ENCODE measurements around the gene SKIL. TPM values are rescaled to one million over a fixed set of nuclear protein-coding genes. Genes with fewer than 3 reads are reported as not detected.
"Not testable (repeated sequence)": the region's sequence is repeated elsewhere in the genome, so short reads cannot be mapped to it uniquely, and the experiment has no call there.

The SKIL gene
- total and polyA plus RNA-seq, 2 experiments from 2014 or later = 28.6 to 39.1 TPM

- Histone ChIP-seq H3K4me1 (ENCODE audit: insufficient read depth) (no peaks in the 10 kb centered on the region), H3K9me3 (ENCODE audit: low read depth) (no peaks in the 10 kb centered on the region), H4K20me1 (ENCODE audit: insufficient read depth) (no peaks in the 10 kb centered on the region), H3K79me2 (ENCODE audit: insufficient read depth) (no peaks in the 10 kb centered on the region), H3K27ac (no peak overlapping the region), H3K36me3 (ENCODE audit: low read depth) (no peaks in the 10 kb centered on the region), H3K9ac (no peak overlapping the region), H2AFZ (no peak overlapping the region), H3K9me2 (ENCODE audit: insufficient read depth) (no peaks in the 10 kb centered on the region), H3K27me3 (replicated peaks; ENCODE audit: insufficient read depth) (no peaks in the 10 kb centered on the region), H3K4me3 (no peak overlapping the region), H3F3A (ENCODE audit: insufficient read depth) (no peaks in the 10 kb centered on the region), H3K4me2 (ENCODE audit: unreplicated experiment) (no peak overlapping the region)
- WGBS, 2 experiments (ENCODE audit: low coverage in 1 of 2, low lambda C conversion rate in 2 of 2, missing lambda C conversion rate in 2 of 2) = 57 to 62% methylated on average over 3 of the region's 3 CpGs
- DNase-seq = no peak
- in situ Hi-C loops (cut with MboI) = no loop called here
- no peak for TF ChIP-seq EZH2phosphoT487 (IDR thresholded peaks at IDR 0.05; ENCODE audit: insufficient read depth, low read depth)
- no peak for TF ChIP-seq EZH2 (IDR thresholded peaks at IDR 0.05; ENCODE audit: insufficient read depth, poor library complexity, severe bottlenecking)
Measured at GRCh38 chr3:170324962-170325361, 32.6 kb upstream of the SKIL start.

- Histone ChIP-seq H3K4me3 (no peak overlapping the region), H3K36me3 (ENCODE audit: low read depth) (no peaks in the 10 kb centered on the region), H3K9me2 (ENCODE audit: insufficient read depth) (no peaks in the 10 kb centered on the region), H3K4me1 (ENCODE audit: insufficient read depth) (peaks cover 4% of the 10 kb centered on the region; the same call in 1 of the 2 replicates), H3K27me3 (replicated peaks; ENCODE audit: insufficient read depth) (no peaks in the 10 kb centered on the region), H3K9me3 (ENCODE audit: low read depth) (no peaks in the 10 kb centered on the region), H3K9ac (no peak overlapping the region), H2AFZ (no peak overlapping the region), H4K20me1 (ENCODE audit: insufficient read depth) (no peaks in the 10 kb centered on the region), H3K79me2 (ENCODE audit: insufficient read depth) (no peaks in the 10 kb centered on the region), H3K27ac (no peak overlapping the region), H3K4me2 (ENCODE audit: unreplicated experiment) (no peak overlapping the region), H3F3A (ENCODE audit: insufficient read depth) (no peaks in the 10 kb centered on the region)
- TF ChIP-seq EZH2 (IDR thresholded peaks at IDR 0.05; ENCODE audit: insufficient read depth, poor library complexity, severe bottlenecking) (no peak), EZH2phosphoT487 (IDR thresholded peaks at IDR 0.05; ENCODE audit: insufficient read depth, low read depth) (no peak)
- 75 to 78% methylated on average over 18 of the region's 24 CpGs for WGBS, 2 experiments (ENCODE audit: low coverage in 1 of 2, low lambda C conversion rate in 2 of 2, missing lambda C conversion rate in 2 of 2)
- DNase-seq = no peak
- in situ Hi-C loops (cut with MboI) = no loop called here
Measured at GRCh38 chr3:170327040-170327808, 30.3 kb upstream of the SKIL start.

GRCh38 chr3:170327868-170328548 is 29.5 kb upstream of the SKIL start:
- H3K4me2 ChIP-seq (ENCODE audit: unreplicated experiment); H3K27me3 ChIP-seq (replicated peaks; ENCODE audit: insufficient read depth); in situ Hi-C loops (cut with MboI); H3K4me1 ChIP-seq (ENCODE audit: insufficient read depth); H4K20me1 ChIP-seq (ENCODE audit: insufficient read depth); H3K9ac ChIP-seq; H3K9me2 ChIP-seq (ENCODE audit: insufficient read depth); H3F3A ChIP-seq (ENCODE audit: insufficient read depth); H3K79me2 ChIP-seq (ENCODE audit: insufficient read depth); H2AFZ ChIP-seq; DNase-seq; H3K36me3 ChIP-seq (ENCODE audit: low read depth); H3K9me3 ChIP-seq (ENCODE audit: low read depth); H3K27ac ChIP-seq; H3K4me3 ChIP-seq: not testable (repeated sequence)
- WGBS, 2 experiments (ENCODE audit: low coverage in 1 of 2, low lambda C conversion rate in 2 of 2, missing lambda C conversion rate in 2 of 2) = 79 to 81% methylated on average over 7 of the region's 7 CpGs

GRCh38 chr3:170330366-170330765 is 27.1 kb upstream of the SKIL start:
- H3K79me2 ChIP-seq (ENCODE audit: insufficient read depth) = no peaks in the 10 kb centered on the region
- in situ Hi-C loops (cut with MboI) = no loop called here
- no peaks in the 10 kb centered on the region for H3F3A ChIP-seq (ENCODE audit: insufficient read depth)
- peak; percentile 58 for DNase-seq
- TF ChIP-seq EZH2phosphoT487 (IDR thresholded peaks at IDR 0.05; ENCODE audit: insufficient read depth, low read depth) = no peak
- TF ChIP-seq EZH2 (IDR thresholded peaks at IDR 0.05; ENCODE audit: insufficient read depth, poor library complexity, severe bottlenecking) = no peak
- H3K4me2 ChIP-seq (ENCODE audit: unreplicated experiment) = no peak overlapping the region
- H3K9me2 ChIP-seq (ENCODE audit: insufficient read depth) = no peaks in the 10 kb centered on the region
- no peak overlapping the region for H3K27ac ChIP-seq
- no peaks in the 10 kb centered on the region for H3K9me3 ChIP-seq (ENCODE audit: low read depth)
- H4K20me1 ChIP-seq (ENCODE audit: insufficient read depth) = no peaks in the 10 kb centered on the region
- H3K4me3 ChIP-seq = no peak overlapping the region
- no peak overlapping the region for H3K9ac ChIP-seq
- WGBS, 2 experiments (ENCODE audit: low coverage in 1 of 2, low lambda C conversion rate in 2 of 2, missing lambda C conversion rate in 2 of 2) = 46 to 55% methylated on average over 5 of the region's 5 CpGs
- no peaks in the 10 kb centered on the region for H3K36me3 ChIP-seq (ENCODE audit: low read depth)
- H2AFZ ChIP-seq = no peak overlapping the region
- peaks cover 4% of the 10 kb centered on the region; the same call in 1 of the 2 replicates for H3K4me1 ChIP-seq (ENCODE audit: insufficient read depth)
- H3K27me3 ChIP-seq (replicated peaks; ENCODE audit: insufficient read depth) = no peaks in the 10 kb centered on the region
